Umbilical cord (tissue), 2 donors: Measurements from ENCODE around the gene HSF2. TPM values are rescaled to one million over a fixed set of nuclear protein-coding genes. Genes with fewer than 3 reads are reported as not detected.

Source experiments
- DNase-seq: peaks from one replicate; pipeline ENCODE4 v3.0.0-alpha.2; 2015; ENCODE audit warnings: low spot score
- total RNA-seq: library from RNA; depleted of rRNA; stranded (reverse); fragments of >200 nt; gene quantifications from one replicate; pipeline ENCODE4 v1.2.3, GENCODE V29; 2014; ENCODE audit warnings: low replicate concordance; ENCODE audit not compliant: insufficient read depth

The HSF2 gene
- 8.9 TPM for total RNA-seq

GRCh38 chr6:122399348-122400120 is at the start of gene HSF2:
TSS of gene HSF2 (plus strand) at chr6:122399652. CDS start at chr6:122399738, 86 bp downstream.
- DNase-seq, result peak; percentile 99

GRCh38 chr6:122352981-122353664 is 46.3 kb upstream of the HSF2 start:
- DNase-seq, result no peak

- DNase-seq, result no peak
These were observed 38.6 kb upstream of the HSF2 start for GRCh38 chr6:122360809-122361208.

- DNase-seq, result no peak
These were observed 38.0 kb upstream of the HSF2 start for GRCh38 chr6:122361314-122361979.

GRCh38 chr6:122363769-122364483 is 35.5 kb upstream of the HSF2 start:
- DNase-seq, result no peak

GRCh38 chr6:122365775-122366403 is 33.6 kb upstream of the HSF2 start:
- no peak for DNase-seq

GRCh38 chr6:122367171-122367570 is 32.3 kb upstream of the HSF2 start:
- no peak for DNase-seq

GRCh38 chr6:122369536-122369935 is 29.9 kb upstream of the HSF2 start:
- peak; percentile 8 for DNase-seq

- peak; percentile 38 for DNase-seq
These were observed 26.8 kb upstream of the HSF2 start for GRCh38 chr6:122372647-122373046.

- DNase-seq, result no peak
These were observed 25.1 kb upstream of the HSF2 start for GRCh38 chr6:122374307-122374706.

GRCh38 chr6:122376246-122376645 is 23.2 kb upstream of the HSF2 start:
- no peak for DNase-seq

GRCh38 chr6:122381494-122382265 is 17.8 kb upstream of the HSF2 start:
- DNase-seq, result peak; percentile 79

- no peak for DNase-seq
These were observed 13.4 kb upstream of the HSF2 start for GRCh38 chr6:122385857-122386612.

- no peak for DNase-seq
These were observed 10.5 kb upstream of the HSF2 start for GRCh38 chr6:122388945-122389344.

GRCh38 chr6:122389704-122390372 is 9.6 kb upstream of the HSF2 start:
- no peak for DNase-seq

- no peak for DNase-seq
These were observed 6.7 kb upstream of the HSF2 start for GRCh38 chr6:122392564-122393350.

GRCh38 chr6:122393351-122393896 is 6.0 kb upstream of the HSF2 start:
- DNase-seq, result no peak

GRCh38 chr6:122394016-122394415 is 5.4 kb upstream of the HSF2 start:
- no peak for DNase-seq
